K562 (cell line): ENCODE results near the gene R3HDM2. TPM values are rescaled to one million over a fixed set of nuclear protein-coding genes. Genes with fewer than 3 reads are reported as not detected.

Source experiments
- GTF2F1 ChIP-seq: IDR thresholded peaks from 2 replicates; pipeline ENCODE4 v1.6.1; 2011; ENCODE audit warnings: low read depth, low read length, improper control_type of control experiment
- HDAC8 ChIP-seq: fragments of 450-650 bp; IDR thresholded peaks from 2 replicates; pipeline ENCODE4 v1.6.1; 2016; ENCODE audit warnings: mild to moderate bottlenecking, missing genetic modification characterization, moderate library complexity, missing compliant biosample characterization
- MEF2D ChIP-seq: conservative IDR thresholded peaks from 2 replicates; pipeline ENCODE4 v1.6.1; 2016; ENCODE audit warnings: low read depth, missing genetic modification characterization, missing compliant biosample characterization
- NFATC3 ChIP-seq: fragments of 450-650 bp; IDR thresholded peaks from 2 replicates; pipeline ENCODE4 v1.6.1; 2017; ENCODE audit warnings: mild to moderate bottlenecking
- OTX1 ChIP-seq: fragments of 450-650 bp; formaldehyde crosslinking; IDR thresholded peaks from 2 replicates; pipeline ENCODE4 v1.4.0; 2022; ENCODE audit warnings: mild to moderate bottlenecking
- PHF8 ChIP-seq: fragments of 200-600 bp; sonication (generic); IDR thresholded peaks from 2 replicates; pipeline ENCODE4 v1.6.1; 2012; ENCODE audit warnings: mixed run types, mild to moderate bottlenecking, inconsistent platforms, low read length, moderate library complexity, borderline replicate concordance
- ZBTB11 ChIP-seq, 3 experiments: fragments of 200-800 bp in 1 of 3; fragments of 250-450 bp in 1 of 3; fragments of 450-650 bp in 1 of 3; sonication (Bioruptor Pico) in 1 of 3; sonication (Bioruptor generic) in 1 of 3; formaldehyde crosslinking in 1 of 3; IDR thresholded peaks; 2 replicates each; pipeline versions ENCODE4 v1.6.1 to v1.8.0; 2016 to 2022; ENCODE audit warnings: mild to moderate bottlenecking in 2 of 3, missing genetic modification characterization in 2 of 3, missing compliant biosample characterization in 1 of 3, moderate library complexity in 1 of 3
- ZNF830 ChIP-seq: fragments of 250-450 bp; sonication (Bioruptor Pico); IDR thresholded peaks from 2 replicates; pipeline ENCODE4 v1.5.0; 2021; ENCODE audit warnings: mild to moderate bottlenecking
- polyA plus RNA-seq, 8 experiments: library from polyadenylated mRNA; depleted of rRNA in 4 of 8; stranded (reverse) in 5 of 8; unstranded in 3 of 8; fragments of >200 nt; fragmentation: Nextera tagmentation in 2 of 8; fragmentation: Illumina TruSeq in 1 of 8; extraction: Ambion mirVana in 2 of 8; extraction: Trizol in 1 of 8; gene quantifications; 2 replicates each; pipeline versions ENCODE4 v1.2.1 to v1.2.3, GENCODE V29; 2011 to 2014; ENCODE audit warnings: inconsistent platforms in 1 of 8, missing spikeins in 1 of 8
- total RNA-seq, 7 experiments: library from RNA; depleted of rRNA in 6 of 7; stranded (reverse); fragments of >200 nt in 6 of 7; fragmentation: Illumina TruSeq in 2 of 7; extraction: Trizol in 2 of 7; gene quantifications; 2 replicates each; pipeline versions ENCODE4 v1.2.1 to v1.2.3, GENCODE V29; 2011 to 2021; ENCODE audit warnings: low replicate concordance in 1 of 7
- TF ChIP-seq, protein P1 (sequence below): fragments of 450-650 bp; IDR thresholded peaks from 2 replicates; pipeline ENCODE4 v1.6.1; 2017; ENCODE audit warnings: antibody characterized with exemption, mild to moderate bottlenecking
- TF ChIP-seq, protein P2 (sequence below): fragments of 450-650 bp; IDR thresholded peaks from 2 replicates; pipeline ENCODE4 v1.6.1; 2016; ENCODE audit warnings: antibody characterized with exemption
- TF ChIP-seq, protein P3 (sequence below): sonication (generic); formaldehyde crosslinking; IDR thresholded peaks from 2 replicates; pipeline ENCODE4 v1.8.0; 2023; ENCODE audit warnings: mild to moderate bottlenecking, missing genetic modification reagents
- TF ChIP-seq, protein P4 (sequence below): IDR thresholded peaks from 2 replicates; pipeline ENCODE4 v1.6.1; 2014; ENCODE audit warnings: antibody characterized with exemption

R3HDM2 gene
- total and polyA plus RNA-seq, 9 of the 15 experiments (the other 6 are each of a cell fraction or from before 2014, with no cell fraction given), result 3.3 to 18.8 (median 9.0) TPM

DNA sequence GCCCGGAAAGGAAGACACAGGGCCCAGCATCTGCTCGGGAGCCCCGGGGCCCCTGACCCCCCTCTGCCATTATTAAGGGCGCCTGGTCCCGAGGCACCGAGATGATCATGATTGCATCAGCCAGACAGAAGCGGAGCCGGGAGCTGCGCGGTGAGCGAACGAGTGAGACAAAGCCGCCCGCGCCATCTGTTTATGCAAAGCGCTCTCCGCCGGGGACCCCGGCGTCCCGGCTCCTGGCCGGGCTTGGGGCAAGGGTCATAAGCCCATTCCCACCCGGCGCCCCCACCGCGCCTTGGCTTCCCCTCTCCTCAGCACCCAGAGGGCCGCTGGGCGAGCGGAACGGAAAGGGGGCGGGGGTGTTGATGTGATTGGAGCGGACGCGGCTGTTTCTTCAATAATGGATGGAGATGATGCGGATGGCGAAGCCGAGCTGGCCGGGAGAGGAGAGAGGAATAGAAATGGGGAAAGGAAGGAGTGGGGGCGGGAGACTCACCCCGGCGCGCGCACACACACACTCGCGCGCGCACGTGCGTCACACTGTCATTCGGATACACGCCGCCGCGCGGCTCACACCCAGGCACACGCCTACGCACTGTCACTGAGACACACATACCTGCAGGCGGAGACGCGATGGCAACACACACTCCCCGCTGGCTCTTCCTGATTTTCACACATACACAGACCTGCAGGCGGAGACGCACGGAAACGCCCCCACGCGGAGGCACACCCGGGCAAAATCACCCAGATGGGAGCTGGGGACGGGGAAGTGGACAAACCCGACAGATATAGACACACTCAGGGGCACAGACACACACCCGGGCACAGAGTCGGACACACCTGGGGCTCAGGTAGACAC lies 190.5 kb downstream of the R3HDM2 start (continued):
- no peak for TF ChIP-seq ZBTB11 (CRISPR knock-in tag; IDR thresholded peaks at IDR 0.05)
- TF ChIP-seq, protein P1, sequence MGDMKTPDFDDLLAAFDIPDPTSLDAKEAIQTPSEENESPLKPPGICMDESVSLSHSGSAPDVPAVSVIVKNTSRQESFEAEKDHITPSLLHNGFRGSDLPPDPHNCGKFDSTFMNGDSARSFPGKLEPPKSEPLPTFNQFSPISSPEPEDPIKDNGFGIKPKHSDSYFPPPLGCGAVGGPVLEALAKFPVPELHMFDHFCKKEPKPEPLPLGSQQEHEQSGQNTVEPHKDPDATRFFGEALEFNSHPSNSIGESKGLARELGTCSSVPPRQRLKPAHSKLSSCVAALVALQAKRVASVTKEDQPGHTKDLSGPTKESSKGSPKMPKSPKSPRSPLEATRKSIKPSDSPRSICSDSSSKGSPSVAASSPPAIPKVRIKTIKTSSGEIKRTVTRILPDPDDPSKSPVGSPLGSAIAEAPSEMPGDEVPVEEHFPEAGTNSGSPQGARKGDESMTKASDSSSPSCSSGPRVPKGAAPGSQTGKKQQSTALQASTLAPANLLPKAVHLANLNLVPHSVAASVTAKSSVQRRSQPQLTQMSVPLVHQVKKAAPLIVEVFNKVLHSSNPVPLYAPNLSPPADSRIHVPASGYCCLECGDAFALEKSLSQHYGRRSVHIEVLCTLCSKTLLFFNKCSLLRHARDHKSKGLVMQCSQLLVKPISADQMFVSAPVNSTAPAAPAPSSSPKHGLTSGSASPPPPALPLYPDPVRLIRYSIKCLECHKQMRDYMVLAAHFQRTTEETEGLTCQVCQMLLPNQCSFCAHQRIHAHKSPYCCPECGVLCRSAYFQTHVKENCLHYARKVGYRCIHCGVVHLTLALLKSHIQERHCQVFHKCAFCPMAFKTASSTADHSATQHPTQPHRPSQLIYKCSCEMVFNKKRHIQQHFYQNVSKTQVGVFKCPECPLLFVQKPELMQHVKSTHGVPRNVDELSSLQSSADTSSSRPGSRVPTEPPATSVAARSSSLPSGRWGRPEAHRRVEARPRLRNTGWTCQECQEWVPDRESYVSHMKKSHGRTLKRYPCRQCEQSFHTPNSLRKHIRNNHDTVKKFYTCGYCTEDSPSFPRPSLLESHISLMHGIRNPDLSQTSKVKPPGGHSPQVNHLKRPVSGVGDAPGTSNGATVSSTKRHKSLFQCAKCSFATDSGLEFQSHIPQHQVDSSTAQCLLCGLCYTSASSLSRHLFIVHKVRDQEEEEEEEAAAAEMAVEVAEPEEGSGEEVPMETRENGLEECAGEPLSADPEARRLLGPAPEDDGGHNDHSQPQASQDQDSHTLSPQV, result no peak
- no peak for TF ChIP-seq GTF2F1
- no peak for TF ChIP-seq HDAC8 (tag)
- no peak for TF ChIP-seq PHF8
- no peak for TF ChIP-seq MEF2D (tag)
- TF ChIP-seq, protein P2, sequence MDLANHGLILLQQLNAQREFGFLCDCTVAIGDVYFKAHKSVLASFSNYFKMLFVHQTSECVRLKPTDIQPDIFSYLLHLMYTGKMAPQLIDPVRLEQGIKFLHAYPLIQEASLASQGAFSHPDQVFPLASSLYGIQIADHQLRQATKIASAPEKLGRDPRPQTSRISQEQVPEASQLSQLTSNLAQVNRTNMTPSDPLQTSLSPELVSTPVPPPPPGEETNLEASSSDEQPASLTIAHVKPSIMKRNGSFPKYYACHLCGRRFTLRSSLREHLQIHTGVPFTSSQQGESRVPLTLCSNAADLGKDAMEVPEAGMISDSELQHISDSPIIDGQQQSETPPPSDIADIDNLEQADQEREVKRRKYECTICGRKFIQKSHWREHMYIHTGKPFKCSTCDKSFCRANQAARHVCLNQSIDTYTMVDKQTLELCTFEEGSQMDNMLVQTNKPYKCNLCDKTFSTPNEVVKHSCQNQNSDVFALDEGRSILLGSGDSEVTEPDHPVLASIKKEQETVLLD, result peak; percentile 53; the same call in 1 of the 2 replicates
- TF ChIP-seq OTX1 (CRISPR knock-in tag), result no peak
- no peak for TF ChIP-seq ZNF830 (CRISPR knock-in tag)
- TF ChIP-seq, protein P3, sequence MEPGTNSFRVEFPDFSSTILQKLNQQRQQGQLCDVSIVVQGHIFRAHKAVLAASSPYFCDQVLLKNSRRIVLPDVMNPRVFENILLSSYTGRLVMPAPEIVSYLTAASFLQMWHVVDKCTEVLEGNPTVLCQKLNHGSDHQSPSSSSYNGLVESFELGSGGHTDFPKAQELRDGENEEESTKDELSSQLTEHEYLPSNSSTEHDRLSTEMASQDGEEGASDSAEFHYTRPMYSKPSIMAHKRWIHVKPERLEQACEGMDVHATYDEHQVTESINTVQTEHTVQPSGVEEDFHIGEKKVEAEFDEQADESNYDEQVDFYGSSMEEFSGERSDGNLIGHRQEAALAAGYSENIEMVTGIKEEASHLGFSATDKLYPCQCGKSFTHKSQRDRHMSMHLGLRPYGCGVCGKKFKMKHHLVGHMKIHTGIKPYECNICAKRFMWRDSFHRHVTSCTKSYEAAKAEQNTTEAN (CRISPR knock-in tag), result no peak
- TF ChIP-seq, protein P4, sequence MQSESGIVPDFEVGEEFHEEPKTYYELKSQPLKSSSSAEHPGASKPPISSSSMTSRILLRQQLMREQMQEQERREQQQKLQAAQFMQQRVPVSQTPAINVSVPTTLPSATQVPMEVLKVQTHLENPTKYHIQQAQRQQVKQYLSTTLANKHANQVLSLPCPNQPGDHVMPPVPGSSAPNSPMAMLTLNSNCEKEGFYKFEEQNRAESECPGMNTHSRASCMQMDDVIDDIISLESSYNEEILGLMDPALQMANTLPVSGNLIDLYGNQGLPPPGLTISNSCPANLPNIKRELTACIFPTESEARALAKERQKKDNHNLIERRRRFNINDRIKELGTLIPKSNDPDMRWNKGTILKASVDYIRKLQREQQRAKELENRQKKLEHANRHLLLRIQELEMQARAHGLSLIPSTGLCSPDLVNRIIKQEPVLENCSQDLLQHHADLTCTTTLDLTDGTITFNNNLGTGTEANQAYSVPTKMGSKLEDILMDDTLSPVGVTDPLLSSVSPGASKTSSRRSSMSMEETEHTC, result no peak
- TF ChIP-seq NFATC3, result no peak
